Measurements from ENCODE around the gene REC8.

DNA sequence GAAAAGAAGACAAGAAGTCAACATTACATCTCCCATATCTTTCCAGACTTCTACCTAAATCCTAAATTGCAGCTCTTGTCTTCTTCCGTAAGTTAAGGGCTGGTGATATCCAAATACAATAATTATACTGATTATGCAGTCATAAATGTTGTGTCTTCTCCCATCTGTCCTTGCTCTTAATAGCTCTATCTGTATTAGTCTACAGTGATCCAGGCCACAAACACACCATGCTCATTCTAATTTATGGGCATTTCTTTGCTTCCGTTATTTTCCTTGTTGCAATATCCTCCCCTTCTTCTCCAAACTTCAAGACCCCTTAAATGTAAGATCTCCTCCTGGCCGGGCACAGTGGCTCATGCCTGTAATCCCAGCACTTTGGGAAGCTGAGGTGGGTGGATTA lies 47.6 kb downstream of the REC8 start:
- TF ChIP-seq SIN3A (IDR thresholded peaks at IDR 0.05; ENCODE audit: borderline replicate concordance, insufficient read depth, low read depth, low read length): no peak
- no peak for TF ChIP-seq POLR2AphosphoS5 (IDR thresholded peaks at IDR 0.05; ENCODE audit: low read depth, low read length)
- TF ChIP-seq, protein P1, sequence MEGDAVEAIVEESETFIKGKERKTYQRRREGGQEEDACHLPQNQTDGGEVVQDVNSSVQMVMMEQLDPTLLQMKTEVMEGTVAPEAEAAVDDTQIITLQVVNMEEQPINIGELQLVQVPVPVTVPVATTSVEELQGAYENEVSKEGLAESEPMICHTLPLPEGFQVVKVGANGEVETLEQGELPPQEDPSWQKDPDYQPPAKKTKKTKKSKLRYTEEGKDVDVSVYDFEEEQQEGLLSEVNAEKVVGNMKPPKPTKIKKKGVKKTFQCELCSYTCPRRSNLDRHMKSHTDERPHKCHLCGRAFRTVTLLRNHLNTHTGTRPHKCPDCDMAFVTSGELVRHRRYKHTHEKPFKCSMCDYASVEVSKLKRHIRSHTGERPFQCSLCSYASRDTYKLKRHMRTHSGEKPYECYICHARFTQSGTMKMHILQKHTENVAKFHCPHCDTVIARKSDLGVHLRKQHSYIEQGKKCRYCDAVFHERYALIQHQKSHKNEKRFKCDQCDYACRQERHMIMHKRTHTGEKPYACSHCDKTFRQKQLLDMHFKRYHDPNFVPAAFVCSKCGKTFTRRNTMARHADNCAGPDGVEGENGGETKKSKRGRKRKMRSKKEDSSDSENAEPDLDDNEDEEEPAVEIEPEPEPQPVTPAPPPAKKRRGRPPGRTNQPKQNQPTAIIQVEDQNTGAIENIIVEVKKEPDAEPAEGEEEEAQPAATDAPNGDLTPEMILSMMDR (IDR thresholded peaks at IDR 0.05): no peak
- TF ChIP-seq, protein P2, sequence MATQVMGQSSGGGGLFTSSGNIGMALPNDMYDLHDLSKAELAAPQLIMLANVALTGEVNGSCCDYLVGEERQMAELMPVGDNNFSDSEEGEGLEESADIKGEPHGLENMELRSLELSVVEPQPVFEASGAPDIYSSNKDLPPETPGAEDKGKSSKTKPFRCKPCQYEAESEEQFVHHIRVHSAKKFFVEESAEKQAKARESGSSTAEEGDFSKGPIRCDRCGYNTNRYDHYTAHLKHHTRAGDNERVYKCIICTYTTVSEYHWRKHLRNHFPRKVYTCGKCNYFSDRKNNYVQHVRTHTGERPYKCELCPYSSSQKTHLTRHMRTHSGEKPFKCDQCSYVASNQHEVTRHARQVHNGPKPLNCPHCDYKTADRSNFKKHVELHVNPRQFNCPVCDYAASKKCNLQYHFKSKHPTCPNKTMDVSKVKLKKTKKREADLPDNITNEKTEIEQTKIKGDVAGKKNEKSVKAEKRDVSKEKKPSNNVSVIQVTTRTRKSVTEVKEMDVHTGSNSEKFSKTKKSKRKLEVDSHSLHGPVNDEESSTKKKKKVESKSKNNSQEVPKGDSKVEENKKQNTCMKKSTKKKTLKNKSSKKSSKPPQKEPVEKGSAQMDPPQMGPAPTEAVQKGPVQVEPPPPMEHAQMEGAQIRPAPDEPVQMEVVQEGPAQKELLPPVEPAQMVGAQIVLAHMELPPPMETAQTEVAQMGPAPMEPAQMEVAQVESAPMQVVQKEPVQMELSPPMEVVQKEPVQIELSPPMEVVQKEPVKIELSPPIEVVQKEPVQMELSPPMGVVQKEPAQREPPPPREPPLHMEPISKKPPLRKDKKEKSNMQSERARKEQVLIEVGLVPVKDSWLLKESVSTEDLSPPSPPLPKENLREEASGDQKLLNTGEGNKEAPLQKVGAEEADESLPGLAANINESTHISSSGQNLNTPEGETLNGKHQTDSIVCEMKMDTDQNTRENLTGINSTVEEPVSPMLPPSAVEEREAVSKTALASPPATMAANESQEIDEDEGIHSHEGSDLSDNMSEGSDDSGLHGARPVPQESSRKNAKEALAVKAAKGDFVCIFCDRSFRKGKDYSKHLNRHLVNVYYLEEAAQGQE (IDR thresholded peaks at IDR 0.05; ENCODE audit: insufficient read depth in 1 of 2, low read depth in 2 of 2, low read length in 1 of 2): no peak
- no peak for TF ChIP-seq TCF7L2 (IDR thresholded peaks at IDR 0.05; ENCODE audit: low read depth, low read length)
